HG03520 (cell line): ENCODE measurements around the gene WNT3A.

ENCODE experiments used
- ATAC-seq: cut with Tn5 transposase; IDR thresholded peaks from one replicate; pipeline ENCODE4 v1.9.1; 2021; ENCODE audit warnings: mild to moderate bottlenecking, moderate library complexity; ENCODE audit not compliant: unreplicated experiment

WNT3A gene

GRCh38 chr1:228097333-228098081 lies 90.7 kb downstream of the WNT3A start:
- no peak for ATAC-seq

GRCh38 chr1:228098323-228098931 lies 91.6 kb downstream of the WNT3A start:
- no peak for ATAC-seq

- no peak for ATAC-seq
These were observed 92.5 kb downstream of the WNT3A start for GRCh38 chr1:228099331-228099732.

GRCh38 chr1:228100822-228101613 lies 94.2 kb downstream of the WNT3A start:
- ATAC-seq: no peak

GRCh38 chr1:228101614-228101993 lies 94.8 kb downstream of the WNT3A start:
- no peak for ATAC-seq

- peak; percentile 14 for ATAC-seq
These were observed 95.4 kb downstream of the WNT3A start for GRCh38 chr1:228101994-228102790.

GRCh38 chr1:228102791-228103620 lies 96.2 kb downstream of the WNT3A start, which contains the start of gene C1orf35:
Gene C1orf35 (minus strand): TSS chr1:228103325. CDS start chr1:228103227, 98 bp downstream.
- ATAC-seq: peak; percentile 58

GRCh38 chr1:228104526-228105269 lies 97.9 kb downstream of the WNT3A start:
- no peak for ATAC-seq

- ATAC-seq: no peak
These were observed 98.6 kb downstream of the WNT3A start for GRCh38 chr1:228105270-228105995.

- ATAC-seq: no peak
These were observed 99.4 kb downstream of the WNT3A start for GRCh38 chr1:228105996-228106799.

- ATAC-seq: no peak
These were observed 99.9 kb downstream of the WNT3A start for GRCh38 chr1:228106800-228107054.

- ATAC-seq: no peak
These were observed 100.8 kb downstream of the WNT3A start for GRCh38 chr1:228107636-228108035.

GRCh38 chr1:228108055-228108690 lies 101.4 kb downstream of the WNT3A start:
- ATAC-seq: no peak

GRCh38 chr1:228108742-228109072 lies 101.9 kb downstream of the WNT3A start:
- ATAC-seq: no peak

- ATAC-seq: peak; percentile 82
These were observed 102.5 kb downstream of the WNT3A start, which contains the start of gene MRPL55 for GRCh38 chr1:228109073-228109961. Gene MRPL55 (minus strand): TSS chr1:228109299. CDS start chr1:228108260, 1,039 bp downstream.

GRCh38 chr1:228109962-228110488 lies 103.2 kb downstream of the WNT3A start:
- no peak for ATAC-seq
